GM12875 (cell line): ENCODE data around the gene MMRN1.

ENCODE experiments used
- H3K4me3 ChIP-seq: one replicate; pipeline ENCODE4 v1.5.1; 2011; ENCODE audit warnings: low read depth, low read length, control low read depth
- CTCF ChIP-seq: IDR thresholded peaks from 2 replicates; pipeline ENCODE4 v1.5.1; 2011; ENCODE audit warnings: low read depth, mild to moderate bottlenecking, control low read depth, inconsistent platforms, low read length, moderate library complexity, borderline replicate concordance; ENCODE audit not compliant: insufficient read depth

The MMRN1 gene

DNA sequence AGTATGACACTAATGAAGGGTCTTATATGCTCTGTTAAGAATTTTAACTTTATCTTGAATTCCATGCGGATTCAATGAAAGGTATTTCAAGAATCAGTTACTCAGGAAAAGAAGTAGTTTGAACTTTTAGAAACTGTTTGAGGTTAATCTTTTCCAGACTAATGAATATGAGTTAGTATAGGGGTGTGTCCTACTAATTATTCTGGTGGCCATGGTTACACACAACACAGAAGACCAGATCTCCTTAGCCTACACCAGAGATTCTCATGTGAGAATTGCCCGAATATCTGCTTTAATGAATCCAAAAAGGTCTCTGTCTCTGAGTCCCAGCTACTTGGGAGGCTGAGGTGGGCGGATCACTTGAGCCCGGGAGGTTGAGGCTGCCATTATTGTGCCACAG is 100.4 kb downstream of the MMRN1 start:
- TF ChIP-seq CTCF: no peak
- H3K4me3 ChIP-seq: no peak overlapping the region

DNA sequence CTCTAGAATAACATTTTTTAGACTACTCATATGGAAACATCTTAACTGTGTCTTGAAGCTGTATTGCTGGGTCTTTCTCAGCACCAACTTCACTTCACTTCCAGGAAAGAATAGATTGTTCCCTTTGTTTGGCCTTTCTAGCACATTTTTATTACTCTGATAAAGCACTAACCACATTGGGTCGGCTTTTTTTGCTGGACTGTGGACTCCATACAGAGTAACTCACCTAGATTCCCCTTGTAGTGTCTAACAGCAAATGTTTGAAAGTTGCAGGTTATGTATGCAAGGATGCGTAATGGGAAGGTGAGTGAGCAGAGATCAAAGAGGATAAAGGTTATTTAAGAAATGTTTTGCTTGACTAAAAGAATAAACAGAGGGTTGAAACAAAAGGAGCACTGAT is 101.2 kb downstream of the MMRN1 start:
- TF ChIP-seq CTCF: no peak
- no peak overlapping the region for H3K4me3 ChIP-seq

- H3K4me3 ChIP-seq: no peak overlapping the region
- TF ChIP-seq CTCF: no peak
Measured at GRCh38 chr4:89997171-89997704, 102.6 kb downstream of the MMRN1 start.

DNA sequence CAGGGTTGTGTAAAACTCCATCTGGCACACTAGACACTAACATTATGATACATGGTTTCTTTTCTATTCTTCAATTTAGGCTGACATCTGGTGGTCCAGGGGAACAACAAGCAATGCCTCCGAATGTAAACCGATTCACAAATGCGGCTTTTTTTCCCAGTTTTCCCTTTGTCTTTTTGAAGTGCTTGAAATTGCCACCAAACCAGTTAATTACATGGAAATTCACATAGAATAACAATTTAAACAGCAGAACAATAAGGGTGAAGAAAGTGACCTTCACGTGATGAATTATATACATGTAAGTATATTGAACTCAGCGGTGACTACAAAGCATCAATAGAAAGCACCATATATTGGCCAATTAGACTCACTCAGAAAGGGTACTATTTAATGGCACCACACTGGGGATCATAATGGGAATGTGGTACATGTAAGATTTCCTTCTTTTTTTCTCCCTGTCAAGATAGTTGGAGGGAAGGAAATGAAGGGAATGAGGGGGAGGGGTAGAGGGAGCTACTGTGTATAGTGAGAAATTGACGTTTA is 103.9 kb downstream of the MMRN1 start:
- H3K4me3 ChIP-seq: no peak overlapping the region
- TF ChIP-seq CTCF: no peak

- TF ChIP-seq CTCF: no peak
- H3K4me3 ChIP-seq: no peak overlapping the region
Measured at GRCh38 chr4:90001023-90001422, 106.4 kb downstream of the MMRN1 start.

- no peak overlapping the region for H3K4me3 ChIP-seq
- no peak for TF ChIP-seq CTCF
Measured at GRCh38 chr4:90002441-90003062, 107.9 kb downstream of the MMRN1 start.
